22Rv1 (cell line): Measurements from ENCODE around the gene ITGAD.

Source experiments
- H3K27ac ChIP-seq: fragments of 450-650 bp; 2 replicates; pipeline ENCODE4 v1.5.1; 2017
- CTCF ChIP-seq: fragments of 450-650 bp; IDR thresholded peaks from 2 replicates; pipeline ENCODE4 v1.5.1; 2017; ENCODE audit warnings: mild to moderate bottlenecking
- ZFX ChIP-seq: fragments of 450-650 bp; IDR thresholded peaks from 2 replicates; pipeline ENCODE4 v1.6.1; 2017; ENCODE audit warnings: antibody characterized with exemption, borderline replicate concordance

The ITGAD gene

GRCh38 chr16:31451681-31452351 is 58.7 kb downstream of the ITGAD start:
- TF ChIP-seq CTCF (peak; percentile 80), ZFX (no peak)
- H3K27ac ChIP-seq: 0 out of 2 replicates have a peak overlapping the region, but pooled peaks have one; percentile 17

GRCh38 chr16:31452631-31453106 is 59.5 kb downstream of the ITGAD start:
- TF ChIP-seq CTCF: no peak
- TF ChIP-seq ZFX: no peak
- no peak overlapping the region for H3K27ac ChIP-seq

GRCh38 chr16:31453255-31454204 is 60.4 kb downstream of the ITGAD start:
- peak overlapping the region; percentile 32; the same call in 1 of the 2 replicates for H3K27ac ChIP-seq
- TF ChIP-seq ZFX: no peak
- TF ChIP-seq CTCF: no peak

GRCh38 chr16:31455601-31456314 is 62.6 kb downstream of the ITGAD start:
- TF ChIP-seq CTCF: peak; percentile 33; the same call in 1 of the 2 replicates
- TF ChIP-seq ZFX: no peak
- no peak overlapping the region for H3K27ac ChIP-seq

- no peak overlapping the region for H3K27ac ChIP-seq
- no peak for TF ChIP-seq ZFX
Measured at GRCh38 chr16:31456988-31457360, 63.8 kb downstream of the ITGAD start.

- TF ChIP-seq CTCF (no peak), ZFX (no peak)
- peak overlapping the region; percentile 91 for H3K27ac ChIP-seq
Measured at GRCh38 chr16:31458073-31458843, 65.1 kb downstream of the ITGAD start.
